Keratinocyte (primary cell): ENCODE data around the gene MICALL1.

Experiments
- CTCF ChIP-seq, 3 experiments: IDR thresholded peaks in 1 of 3; conservative IDR thresholded peaks in 1 of 3; optimal IDR thresholded peaks in 1 of 3; 2 replicates in 2 of 3; 3 replicates in 1 of 3; pipeline versions ENCODE3 to v1.5.1; 2011; ENCODE audit warnings: low read length in 3 of 3, mild to moderate bottlenecking in 3 of 3, moderate library complexity in 2 of 3, control low read depth in 1 of 3, inconsistent platforms in 1 of 3; ENCODE audit not compliant: insufficient read depth in 2 of 3; ENCODE audit errors: extremely low read depth in 1 of 3
- EZH2 ChIP-seq: IDR thresholded peaks from one replicate; pipeline ENCODE4 v1.6.1; 2012; ENCODE audit warnings: inconsistent platforms, mild to moderate bottlenecking, low read length, moderate library complexity

GRCh38 chr22:37957232-37957631, 51.1 kb downstream of the MICALL1 start:
- TF ChIP-seq CTCF (optimal IDR thresholded peaks at IDR 0.05 in 1 of 3, IDR thresholded peaks at IDR 0.05 in 1 of 3, conservative IDR thresholded peaks at IDR 0.05 in 1 of 3; ENCODE audit: extremely low read depth in 1 of 3, insufficient read depth in 2 of 3, low read length in 3 of 3) (no peak), EZH2 (no peak)
